GM19035 (cell line): ENCODE measurements around the gene BACH1.

Experiments
- ATAC-seq: cut with Tn5 transposase; IDR thresholded peaks from one replicate; pipeline ENCODE4 v1.9.1; 2021; ENCODE audit not compliant: unreplicated experiment

Gene BACH1

GRCh38 chr21:29313662-29314408 lies 15.1 kb downstream of the BACH1 start:
- ATAC-seq: no peak

- no peak for ATAC-seq
These were observed 16.5 kb downstream of the BACH1 start for GRCh38 chr21:29315131-29315749.

- no peak for ATAC-seq
These were observed 17.5 kb downstream of the BACH1 start for GRCh38 chr21:29316029-29316742.

- ATAC-seq: no peak
These were observed 18.1 kb downstream of the BACH1 start for GRCh38 chr21:29316806-29317205.

GRCh38 chr21:29318354-29318753 lies 19.6 kb downstream of the BACH1 start:
- no peak for ATAC-seq

GRCh38 chr21:29320031-29320430 lies 21.3 kb downstream of the BACH1 start:
- ATAC-seq: no peak

- ATAC-seq: no peak
These were observed 22.5 kb downstream of the BACH1 start for GRCh38 chr21:29321217-29321616.

- no peak for ATAC-seq
These were observed 23.5 kb downstream of the BACH1 start for GRCh38 chr21:29321932-29322928.

GRCh38 chr21:29323189-29323588 lies 24.5 kb downstream of the BACH1 start:
- ATAC-seq: no peak

- ATAC-seq: no peak
These were observed 28.3 kb downstream of the BACH1 start for GRCh38 chr21:29326914-29327554.

GRCh38 chr21:29329406-29329805 lies 30.7 kb downstream of the BACH1 start:
- no peak for ATAC-seq

GRCh38 chr21:29330797-29331196 lies 32.1 kb downstream of the BACH1 start:
- ATAC-seq: no peak

- no peak for ATAC-seq
These were observed 34.0 kb downstream of the BACH1 start for GRCh38 chr21:29332461-29333362.

- no peak for ATAC-seq
These were observed 34.7 kb downstream of the BACH1 start for GRCh38 chr21:29333406-29333805.

- ATAC-seq: no peak
These were observed 36.2 kb downstream of the BACH1 start for GRCh38 chr21:29334717-29335428.

- ATAC-seq: no peak
These were observed 37.0 kb downstream of the BACH1 start for GRCh38 chr21:29335720-29336119.

- ATAC-seq: no peak
These were observed 39.5 kb downstream of the BACH1 start for GRCh38 chr21:29338256-29338655.

- ATAC-seq: no peak
These were observed 41.5 kb downstream of the BACH1 start for GRCh38 chr21:29340228-29340627.
